LNCaP clone FGC (cell line): ENCODE results near the gene DNAJC15.

ENCODE experiments used
- DNase-seq: peaks from one replicate; pipeline ENCODE4 v3.0.0-alpha.2; 2011; ENCODE audit warnings: low read depth
- H3K4me3 ChIP-seq: 2 replicates; pipeline ENCODE4 v1.5.1; 2011; ENCODE audit warnings: mild to moderate bottlenecking, low read depth, low read length, control low read depth
- CTCF ChIP-seq: IDR thresholded peaks from 2 replicates; pipeline ENCODE4 v1.5.1; 2012; ENCODE audit warnings: mild to moderate bottlenecking; ENCODE audit not compliant: control insufficient read depth, insufficient read depth; ENCODE audit errors: extremely low read depth

DNAJC15 gene

GRCh38 chr13:43102304-43102703, 78.9 kb downstream of the DNAJC15 start:
- DNase-seq, result no peak

GRCh38 chr13:43107780-43108179, 84.4 kb downstream of the DNAJC15 start:
- no peak for DNase-seq
- no peak for TF ChIP-seq CTCF
- no peak overlapping the region for H3K4me3 ChIP-seq

More at GRCh38 chr13:43102304-43102703, 78.9 kb downstream of the DNAJC15 start:
- no peak overlapping the region for H3K4me3 ChIP-seq
- no peak for TF ChIP-seq CTCF

- TF ChIP-seq CTCF, result no peak
- H3K4me3 ChIP-seq, result no peak overlapping the region
- no peak for DNase-seq
Measured at GRCh38 chr13:43110036-43110435, 86.7 kb downstream of the DNAJC15 start.

- no peak overlapping the region for H3K4me3 ChIP-seq
- no peak for DNase-seq
- no peak for TF ChIP-seq CTCF
Measured at GRCh38 chr13:43110658-43111057, 87.3 kb downstream of the DNAJC15 start.

- DNase-seq, result no peak
- H3K4me3 ChIP-seq, result no peak overlapping the region
- TF ChIP-seq CTCF, result no peak
Measured at GRCh38 chr13:43111559-43112400, 88.4 kb downstream of the DNAJC15 start.

- no peak for DNase-seq
- no peak overlapping the region for H3K4me3 ChIP-seq
- no peak for TF ChIP-seq CTCF
Measured at GRCh38 chr13:43113603-43114002, 90.2 kb downstream of the DNAJC15 start.

GRCh38 chr13:43114504-43114903, 91.1 kb downstream of the DNAJC15 start:
- no peak overlapping the region for H3K4me3 ChIP-seq
- TF ChIP-seq CTCF, result no peak
- no peak for DNase-seq
